Peyer's patch (tissue), 4 donors: ENCODE measurements around the gene TMTC2.

ENCODE experiments used
- POLR2A ChIP-seq, 2 donors: fragments of 450-650 bp; IDR thresholded peaks; one replicate each; pipeline ENCODE4 v1.5.1; 2017; ENCODE audit warnings: antibody characterized with exemption in 2 of 2, mild to moderate bottlenecking in 2 of 2, moderate library complexity in 2 of 2
- TF ChIP-seq, protein P1 (sequence below), 6 experiments: fragments of 450-650 bp in 4 of 6; fragments of 200-600 bp in 2 of 6; sonication (generic) in 1 of 6; IDR thresholded peaks; one replicate each; pipeline ENCODE4 v1.5.1; 2017 to 2019; ENCODE audit warnings: antibody characterized with exemption in 6 of 6, mild to moderate bottlenecking in 3 of 6, moderate library complexity in 1 of 6

DNA sequence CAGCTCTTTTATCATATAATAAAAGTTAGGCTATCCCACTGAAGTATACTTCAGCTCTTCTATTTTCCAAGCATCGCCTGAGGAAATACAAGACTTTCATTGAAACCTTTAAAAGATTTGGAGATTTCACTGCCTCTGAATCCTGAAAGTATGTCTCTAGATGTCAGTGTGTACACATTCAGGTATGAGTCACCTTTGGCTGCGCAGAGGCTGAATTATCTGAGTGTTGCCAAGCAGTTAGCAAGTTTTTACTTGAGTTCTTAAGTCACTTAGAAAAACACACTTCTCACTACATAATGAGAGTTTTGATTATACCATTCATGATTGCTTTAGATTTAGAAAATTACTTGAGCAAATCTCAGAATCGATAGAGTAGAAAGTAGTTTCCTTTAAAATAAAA, 210.3 kb downstream of the TMTC2 start:
- TF ChIP-seq, protein P1, sequence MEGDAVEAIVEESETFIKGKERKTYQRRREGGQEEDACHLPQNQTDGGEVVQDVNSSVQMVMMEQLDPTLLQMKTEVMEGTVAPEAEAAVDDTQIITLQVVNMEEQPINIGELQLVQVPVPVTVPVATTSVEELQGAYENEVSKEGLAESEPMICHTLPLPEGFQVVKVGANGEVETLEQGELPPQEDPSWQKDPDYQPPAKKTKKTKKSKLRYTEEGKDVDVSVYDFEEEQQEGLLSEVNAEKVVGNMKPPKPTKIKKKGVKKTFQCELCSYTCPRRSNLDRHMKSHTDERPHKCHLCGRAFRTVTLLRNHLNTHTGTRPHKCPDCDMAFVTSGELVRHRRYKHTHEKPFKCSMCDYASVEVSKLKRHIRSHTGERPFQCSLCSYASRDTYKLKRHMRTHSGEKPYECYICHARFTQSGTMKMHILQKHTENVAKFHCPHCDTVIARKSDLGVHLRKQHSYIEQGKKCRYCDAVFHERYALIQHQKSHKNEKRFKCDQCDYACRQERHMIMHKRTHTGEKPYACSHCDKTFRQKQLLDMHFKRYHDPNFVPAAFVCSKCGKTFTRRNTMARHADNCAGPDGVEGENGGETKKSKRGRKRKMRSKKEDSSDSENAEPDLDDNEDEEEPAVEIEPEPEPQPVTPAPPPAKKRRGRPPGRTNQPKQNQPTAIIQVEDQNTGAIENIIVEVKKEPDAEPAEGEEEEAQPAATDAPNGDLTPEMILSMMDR (IDR thresholded peaks at IDR 0.05) = peak in 3 of 6 experiments; percentile 7 to 16 (median 16)
- TF ChIP-seq POLR2A (IDR thresholded peaks at IDR 0.05) = no peak
